ENCODE results near the gene ZBTB24.

Gene ZBTB24

GRCh38 chr6:109513571-109514071, 30.6 kb upstream of the ZBTB24 start:
- DNase-seq (ENCODE audit: low read depth): no peak
- no peak for TF ChIP-seq POLR2A (IDR thresholded peaks at IDR 0.05; ENCODE audit: extremely low read depth, insufficient read length)

GRCh38 chr6:109512271-109512817, 29.3 kb upstream of the ZBTB24 start:
- DNase-seq (ENCODE audit: low read depth): no peak
- no peak for TF ChIP-seq POLR2A (IDR thresholded peaks at IDR 0.05; ENCODE audit: extremely low read depth, insufficient read length)
- TF ChIP-seq CTCF (IDR thresholded peaks at IDR 0.05; ENCODE audit: low read depth, low read length): no peak
- TF ChIP-seq MAX (IDR thresholded peaks at IDR 0.05; ENCODE audit: low read depth, low read length): no peak
- TF ChIP-seq MYC (IDR thresholded peaks at IDR 0.05; ENCODE audit: low read depth, low read length): no peak
- no peak overlapping the region for H3K4me3 ChIP-seq (ENCODE audit: low read depth, low read length)

More at GRCh38 chr6:109513571-109514071, 30.6 kb upstream of the ZBTB24 start:
- no peak overlapping the region for H3K4me3 ChIP-seq (ENCODE audit: low read depth, low read length)

GRCh38 chr6:109511832-109512231, 28.8 kb upstream of the ZBTB24 start:
- TF ChIP-seq MAX (IDR thresholded peaks at IDR 0.05; ENCODE audit: low read depth, low read length) (no peak), POLR2A (IDR thresholded peaks at IDR 0.05; ENCODE audit: extremely low read depth, insufficient read length) (no peak), CTCF (IDR thresholded peaks at IDR 0.05; ENCODE audit: low read depth, low read length) (no peak), MYC (IDR thresholded peaks at IDR 0.05; ENCODE audit: low read depth, low read length) (no peak)
- DNase-seq (ENCODE audit: low read depth): no peak
- H3K4me3 ChIP-seq (ENCODE audit: low read depth, low read length): no peak overlapping the region

GRCh38 chr6:109510358-109510757, 27.3 kb upstream of the ZBTB24 start:
- DNase-seq (ENCODE audit: low read depth): no peak
- no peak overlapping the region for H3K4me3 ChIP-seq (ENCODE audit: low read depth, low read length)
- TF ChIP-seq MAX (IDR thresholded peaks at IDR 0.05; ENCODE audit: low read depth, low read length) (no peak), POLR2A (IDR thresholded peaks at IDR 0.05; ENCODE audit: extremely low read depth, insufficient read length) (no peak), MYC (IDR thresholded peaks at IDR 0.05; ENCODE audit: low read depth, low read length) (no peak), CTCF (IDR thresholded peaks at IDR 0.05; ENCODE audit: low read depth, low read length) (no peak)

GRCh38 chr6:109508166-109508860, 25.3 kb upstream of the ZBTB24 start:
- DNase-seq (ENCODE audit: low read depth): no peak
- TF ChIP-seq POLR2A (IDR thresholded peaks at IDR 0.05; ENCODE audit: extremely low read depth, insufficient read length): no peak
- no peak for TF ChIP-seq MYC (IDR thresholded peaks at IDR 0.05; ENCODE audit: low read depth, low read length)
- TF ChIP-seq MAX (IDR thresholded peaks at IDR 0.05; ENCODE audit: low read depth, low read length): no peak
- TF ChIP-seq CTCF (IDR thresholded peaks at IDR 0.05; ENCODE audit: low read depth, low read length): no peak
- H3K4me3 ChIP-seq (ENCODE audit: low read depth, low read length): no peak overlapping the region

- H3K4me3 ChIP-seq (ENCODE audit: low read depth, low read length): no peak overlapping the region
- DNase-seq (ENCODE audit: low read depth): no peak
- TF ChIP-seq MAX (IDR thresholded peaks at IDR 0.05; ENCODE audit: low read depth, low read length) (no peak), POLR2A (IDR thresholded peaks at IDR 0.05; ENCODE audit: extremely low read depth, insufficient read length) (no peak), MYC (IDR thresholded peaks at IDR 0.05; ENCODE audit: low read depth, low read length) (no peak), CTCF (IDR thresholded peaks at IDR 0.05; ENCODE audit: low read depth, low read length) (no peak)
These were observed 24.6 kb upstream of the ZBTB24 start for GRCh38 chr6:109507490-109508072.
